NB4 (cell line): ENCODE data around the gene SLC6A2.

Source experiments
- DNase-seq: peaks from one replicate; pipeline ENCODE4 v3.0.0; 2010; ENCODE audit warnings: low read depth
- H3K4me3 ChIP-seq: one replicate; pipeline ENCODE4 v1.5.1; 2011; ENCODE audit warnings: mild to moderate bottlenecking, low read depth, low read length, moderate library complexity
- CTCF ChIP-seq: IDR thresholded peaks from one replicate; pipeline ENCODE4 v1.5.1; 2012; ENCODE audit warnings: low read depth, low read length
- MAX ChIP-seq: IDR thresholded peaks from 2 replicates; pipeline ENCODE4 v1.6.1; 2011; ENCODE audit warnings: low read depth, low read length
- MYC ChIP-seq: IDR thresholded peaks from 2 replicates; pipeline ENCODE4 v1.6.1; 2011; ENCODE audit warnings: low read depth, low read length
- POLR2A ChIP-seq: IDR thresholded peaks from 2 replicates; pipeline ENCODE4 v1.6.1; 2011; ENCODE audit warnings: mild to moderate bottlenecking; ENCODE audit not compliant: insufficient read length; ENCODE audit errors: extremely low read depth

SLC6A2 gene

GRCh38 chr16:55622930-55623561, 32.7 kb upstream of the SLC6A2 start:
- TF ChIP-seq CTCF (peak; percentile 40), MYC (no peak), MAX (no peak), POLR2A (no peak)
- DNase-seq: peak; percentile 11
- H3K4me3 ChIP-seq: no peak overlapping the region

GRCh38 chr16:55623640-55624039, 32.1 kb upstream of the SLC6A2 start:
- TF ChIP-seq MYC (no peak), MAX (no peak), POLR2A (no peak), CTCF (no peak)
- DNase-seq: no peak
- no peak overlapping the region for H3K4me3 ChIP-seq

GRCh38 chr16:55624696-55625095, 31.1 kb upstream of the SLC6A2 start:
- TF ChIP-seq MYC: no peak
- no peak for DNase-seq
- H3K4me3 ChIP-seq: no peak overlapping the region

- TF ChIP-seq CTCF: no peak
- H3K4me3 ChIP-seq: no peak overlapping the region
- no peak for DNase-seq
These were observed 29.9 kb upstream of the SLC6A2 start for GRCh38 chr16:55625843-55626242.

- TF ChIP-seq POLR2A: no peak
- TF ChIP-seq MYC: no peak
- TF ChIP-seq CTCF: no peak
- no peak for TF ChIP-seq MAX
- DNase-seq: no peak
These were observed 27.4 kb upstream of the SLC6A2 start for GRCh38 chr16:55628306-55628968.

GRCh38 chr16:55630774-55631173, 25.0 kb upstream of the SLC6A2 start:
- DNase-seq: no peak
- no peak for TF ChIP-seq MAX
- TF ChIP-seq POLR2A: no peak
- no peak for TF ChIP-seq MYC
- no peak for TF ChIP-seq CTCF
- H3K4me3 ChIP-seq: no peak overlapping the region

More at GRCh38 chr16:55628306-55628968, 27.4 kb upstream of the SLC6A2 start:
- no peak overlapping the region for H3K4me3 ChIP-seq
